Omental fat pad (tissue), 4 donors: ENCODE results near the gene ATP6V0D1. TPM values are rescaled to one million over a fixed set of nuclear protein-coding genes. Genes with fewer than 3 reads are reported as not detected.
A peak's percentile ranks its signal among the peaks of the same experiment; 100 is the strongest.

ENCODE experiments used
- ATAC-seq: fragments of 150-250 bp; one replicate; pipeline ENCODE4 v1.9.1; 2016; ENCODE audit warnings: mild to moderate bottlenecking, moderate library complexity; ENCODE audit not compliant: low FRiP score
- DNase-seq: peaks from one replicate; pipeline ENCODE4 v3.0.0-alpha.2; 2019; ENCODE audit warnings: low spot score
- total RNA-seq, 4 donors: library from RNA; depleted of rRNA; stranded (reverse); fragments of >200 nt; gene quantifications; one replicate each; pipeline ENCODE4 v1.1.0, GENCODE V29; 2016
- TF ChIP-seq, protein P1 (sequence below), 3 donors: fragments of 450-650 bp; IDR thresholded peaks; one replicate each; pipeline ENCODE4 v1.5.1; 2016 to 2017; ENCODE audit warnings: antibody characterized with exemption in 3 of 3, mild to moderate bottlenecking in 3 of 3, moderate library complexity in 2 of 3

The ATP6V0D1 gene
- total RNA-seq, 4 donors from 2014 or later, result 67.8 to 154 (median 124) TPM

GRCh38 chr16:67430977-67431774 is 49.8 kb downstream of the ATP6V0D1 start, which contains the start of gene HSD11B2:
HSD11B2 (plus strand) TSS chr16:67431121; CDS start chr16:67431249, 128 bp downstream.
- peak; percentile 60 for ATAC-seq
- TF ChIP-seq, protein P1, sequence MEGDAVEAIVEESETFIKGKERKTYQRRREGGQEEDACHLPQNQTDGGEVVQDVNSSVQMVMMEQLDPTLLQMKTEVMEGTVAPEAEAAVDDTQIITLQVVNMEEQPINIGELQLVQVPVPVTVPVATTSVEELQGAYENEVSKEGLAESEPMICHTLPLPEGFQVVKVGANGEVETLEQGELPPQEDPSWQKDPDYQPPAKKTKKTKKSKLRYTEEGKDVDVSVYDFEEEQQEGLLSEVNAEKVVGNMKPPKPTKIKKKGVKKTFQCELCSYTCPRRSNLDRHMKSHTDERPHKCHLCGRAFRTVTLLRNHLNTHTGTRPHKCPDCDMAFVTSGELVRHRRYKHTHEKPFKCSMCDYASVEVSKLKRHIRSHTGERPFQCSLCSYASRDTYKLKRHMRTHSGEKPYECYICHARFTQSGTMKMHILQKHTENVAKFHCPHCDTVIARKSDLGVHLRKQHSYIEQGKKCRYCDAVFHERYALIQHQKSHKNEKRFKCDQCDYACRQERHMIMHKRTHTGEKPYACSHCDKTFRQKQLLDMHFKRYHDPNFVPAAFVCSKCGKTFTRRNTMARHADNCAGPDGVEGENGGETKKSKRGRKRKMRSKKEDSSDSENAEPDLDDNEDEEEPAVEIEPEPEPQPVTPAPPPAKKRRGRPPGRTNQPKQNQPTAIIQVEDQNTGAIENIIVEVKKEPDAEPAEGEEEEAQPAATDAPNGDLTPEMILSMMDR (IDR thresholded peaks at IDR 0.05), result no peak
- DNase-seq, result no peak

DNA sequence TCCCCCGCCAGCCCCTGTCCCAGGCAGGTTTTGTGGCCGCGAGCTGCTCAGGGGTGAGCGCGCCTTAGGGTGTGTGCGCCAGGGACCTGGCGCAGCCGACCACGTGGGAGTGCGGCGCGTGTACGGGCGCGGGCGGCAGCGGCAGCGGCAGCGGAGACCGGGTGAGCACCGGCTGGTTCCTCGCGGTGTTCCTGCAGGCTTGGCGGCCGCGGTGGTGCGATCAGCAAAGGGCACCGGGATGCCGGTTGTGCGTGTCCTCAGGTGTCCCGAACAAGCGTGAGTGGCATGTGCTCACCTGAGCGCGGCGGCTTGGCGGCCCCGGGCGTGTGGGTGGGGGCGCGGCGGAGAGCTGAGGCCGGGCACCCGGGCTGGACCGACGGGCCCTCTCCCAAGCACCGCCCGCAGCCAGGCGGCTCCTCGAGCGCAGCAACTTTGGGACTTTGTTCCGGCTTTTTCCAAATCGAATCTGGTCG is 50.4 kb downstream of the ATP6V0D1 start:
- ATAC-seq (peak; percentile 32), DNase-seq (no peak)
- TF ChIP-seq, protein P1 (IDR thresholded peaks at IDR 0.05), result no peak

- ATAC-seq (no peak), DNase-seq (no peak)
- TF ChIP-seq, protein P1 (IDR thresholded peaks at IDR 0.05), result no peak
These were observed 51.0 kb downstream of the ATP6V0D1 start for GRCh38 chr16:67429799-67430503.

DNA sequence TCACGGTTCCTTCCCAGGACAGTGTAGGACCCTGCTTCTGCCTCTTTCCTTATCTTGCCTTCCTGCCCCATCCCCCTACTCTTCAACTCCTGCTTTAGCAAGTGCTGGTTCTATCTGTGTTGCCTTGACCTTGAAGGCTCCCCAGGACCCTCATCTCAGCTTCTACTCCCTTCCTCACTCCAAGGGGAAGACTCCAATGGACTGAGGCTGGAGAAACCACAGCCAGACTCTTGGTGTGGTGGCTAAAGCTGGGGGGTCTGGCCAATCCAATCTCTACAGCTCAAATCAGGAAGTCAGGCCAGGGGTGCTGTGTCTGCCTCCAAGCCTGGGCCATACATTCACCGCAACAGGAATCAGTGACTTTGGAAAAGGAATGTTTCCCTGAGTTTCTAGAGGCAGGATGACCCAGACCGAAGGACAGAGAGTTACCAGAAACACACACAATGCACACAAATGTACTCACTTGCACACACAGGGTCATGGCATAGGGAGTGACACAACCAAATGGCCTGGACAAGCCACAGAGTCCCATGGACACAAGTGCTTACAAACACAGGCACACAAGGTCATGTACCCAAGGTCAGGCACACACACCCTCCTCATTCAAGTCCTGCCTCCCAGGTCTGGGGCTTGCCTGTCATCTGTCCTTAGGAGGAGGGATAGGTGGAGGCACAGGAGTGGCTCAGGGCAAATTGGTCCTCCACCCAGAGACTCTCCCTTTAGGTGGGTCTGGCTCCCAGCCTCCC is 51.7 kb downstream of the ATP6V0D1 start:
- TF ChIP-seq, protein P1 (IDR thresholded peaks at IDR 0.05), result no peak
- ATAC-seq, result no peak
- no peak for DNase-seq

GRCh38 chr16:67428146-67428731 is 52.7 kb downstream of the ATP6V0D1 start:
- ATAC-seq, result peak; percentile 68
- TF ChIP-seq, protein P1 (IDR thresholded peaks at IDR 0.05), result peak in 2 of 3 donors; percentile 15 to 39
- no peak for DNase-seq

- DNase-seq (no peak), ATAC-seq (no peak)
- TF ChIP-seq, protein P1 (IDR thresholded peaks at IDR 0.05), result no peak
These were observed 54.0 kb downstream of the ATP6V0D1 start for GRCh38 chr16:67426950-67427349.
